ENCODE measurements around the gene CCDC18.

The CCDC18 gene

DNA sequence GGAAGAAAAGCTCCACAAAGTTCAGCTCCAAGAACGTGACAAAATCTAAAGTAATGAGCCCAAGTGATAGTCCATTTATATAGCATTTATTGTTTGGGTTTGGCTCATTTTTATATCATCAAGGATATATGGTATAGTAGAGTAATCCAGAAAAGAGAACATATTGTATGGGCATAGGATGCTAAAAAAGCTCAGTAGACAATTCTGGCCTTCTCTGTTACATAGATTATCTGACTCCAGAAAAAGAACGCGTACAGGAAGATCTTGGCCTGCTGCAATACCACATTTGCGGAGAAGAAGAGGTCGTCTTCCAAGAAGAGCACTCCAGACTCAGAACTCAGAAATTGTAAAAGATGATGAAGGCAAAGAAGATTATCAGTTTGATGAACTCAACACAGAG is 44.1 kb upstream of the CCDC18 start:
- no peaks in the 10 kb centered on the region for H3K4me1 ChIP-seq (ENCODE audit: control insufficient read depth, insufficient read depth, low read length)
- ChIA-PET POLR2A (no interaction called here), CTCF (no interaction called here)
- H3K9me3 ChIP-seq (ENCODE audit: control insufficient read depth, insufficient read depth, low read depth, low read length), result no peaks in the 10 kb centered on the region
- H3K4me3 ChIP-seq (ENCODE audit: low read depth, low read length), result no peak overlapping the region
- TF ChIP-seq OSR2 (tag by site-specific recombination; IDR thresholded peaks at IDR 0.05) (no peak), ZNF514 (tag by site-specific recombination; IDR thresholded peaks at IDR 0.05) (no peak), ZBTB20 (tag by site-specific recombination; IDR thresholded peaks at IDR 0.05) (no peak), ZNF266 (tag by site-specific recombination; IDR thresholded peaks at IDR 0.05; ENCODE audit: low read depth) (no peak), ZNF473 (tag by site-specific recombination; IDR thresholded peaks at IDR 0.05) (no peak), ZBTB7A (tag by site-specific recombination; IDR thresholded peaks at IDR 0.05; ENCODE audit: low read depth) (no peak), ZNF366 (tag by site-specific recombination; conservative IDR thresholded peaks at IDR 0.05) (no peak), ZXDB (tag by site-specific recombination; IDR thresholded peaks at IDR 0.05) (no peak), ZNF175 (tag by site-specific recombination; IDR thresholded peaks at IDR 0.05) (no peak), SP2 (tag by site-specific recombination; IDR thresholded peaks at IDR 0.05) (no peak)
- TF ChIP-seq, protein P1, sequence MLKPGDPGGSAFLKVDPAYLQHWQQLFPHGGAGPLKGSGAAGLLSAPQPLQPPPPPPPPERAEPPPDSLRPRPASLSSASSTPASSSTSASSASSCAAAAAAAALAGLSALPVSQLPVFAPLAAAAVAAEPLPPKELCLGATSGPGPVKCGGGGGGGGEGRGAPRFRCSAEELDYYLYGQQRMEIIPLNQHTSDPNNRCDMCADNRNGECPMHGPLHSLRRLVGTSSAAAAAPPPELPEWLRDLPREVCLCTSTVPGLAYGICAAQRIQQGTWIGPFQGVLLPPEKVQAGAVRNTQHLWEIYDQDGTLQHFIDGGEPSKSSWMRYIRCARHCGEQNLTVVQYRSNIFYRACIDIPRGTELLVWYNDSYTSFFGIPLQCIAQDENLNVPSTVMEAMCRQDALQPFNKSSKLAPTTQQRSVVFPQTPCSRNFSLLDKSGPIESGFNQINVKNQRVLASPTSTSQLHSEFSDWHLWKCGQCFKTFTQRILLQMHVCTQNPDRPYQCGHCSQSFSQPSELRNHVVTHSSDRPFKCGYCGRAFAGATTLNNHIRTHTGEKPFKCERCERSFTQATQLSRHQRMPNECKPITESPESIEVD (tag by site-specific recombination; IDR thresholded peaks at IDR 0.05), result no peak
- TF ChIP-seq, protein P2, sequence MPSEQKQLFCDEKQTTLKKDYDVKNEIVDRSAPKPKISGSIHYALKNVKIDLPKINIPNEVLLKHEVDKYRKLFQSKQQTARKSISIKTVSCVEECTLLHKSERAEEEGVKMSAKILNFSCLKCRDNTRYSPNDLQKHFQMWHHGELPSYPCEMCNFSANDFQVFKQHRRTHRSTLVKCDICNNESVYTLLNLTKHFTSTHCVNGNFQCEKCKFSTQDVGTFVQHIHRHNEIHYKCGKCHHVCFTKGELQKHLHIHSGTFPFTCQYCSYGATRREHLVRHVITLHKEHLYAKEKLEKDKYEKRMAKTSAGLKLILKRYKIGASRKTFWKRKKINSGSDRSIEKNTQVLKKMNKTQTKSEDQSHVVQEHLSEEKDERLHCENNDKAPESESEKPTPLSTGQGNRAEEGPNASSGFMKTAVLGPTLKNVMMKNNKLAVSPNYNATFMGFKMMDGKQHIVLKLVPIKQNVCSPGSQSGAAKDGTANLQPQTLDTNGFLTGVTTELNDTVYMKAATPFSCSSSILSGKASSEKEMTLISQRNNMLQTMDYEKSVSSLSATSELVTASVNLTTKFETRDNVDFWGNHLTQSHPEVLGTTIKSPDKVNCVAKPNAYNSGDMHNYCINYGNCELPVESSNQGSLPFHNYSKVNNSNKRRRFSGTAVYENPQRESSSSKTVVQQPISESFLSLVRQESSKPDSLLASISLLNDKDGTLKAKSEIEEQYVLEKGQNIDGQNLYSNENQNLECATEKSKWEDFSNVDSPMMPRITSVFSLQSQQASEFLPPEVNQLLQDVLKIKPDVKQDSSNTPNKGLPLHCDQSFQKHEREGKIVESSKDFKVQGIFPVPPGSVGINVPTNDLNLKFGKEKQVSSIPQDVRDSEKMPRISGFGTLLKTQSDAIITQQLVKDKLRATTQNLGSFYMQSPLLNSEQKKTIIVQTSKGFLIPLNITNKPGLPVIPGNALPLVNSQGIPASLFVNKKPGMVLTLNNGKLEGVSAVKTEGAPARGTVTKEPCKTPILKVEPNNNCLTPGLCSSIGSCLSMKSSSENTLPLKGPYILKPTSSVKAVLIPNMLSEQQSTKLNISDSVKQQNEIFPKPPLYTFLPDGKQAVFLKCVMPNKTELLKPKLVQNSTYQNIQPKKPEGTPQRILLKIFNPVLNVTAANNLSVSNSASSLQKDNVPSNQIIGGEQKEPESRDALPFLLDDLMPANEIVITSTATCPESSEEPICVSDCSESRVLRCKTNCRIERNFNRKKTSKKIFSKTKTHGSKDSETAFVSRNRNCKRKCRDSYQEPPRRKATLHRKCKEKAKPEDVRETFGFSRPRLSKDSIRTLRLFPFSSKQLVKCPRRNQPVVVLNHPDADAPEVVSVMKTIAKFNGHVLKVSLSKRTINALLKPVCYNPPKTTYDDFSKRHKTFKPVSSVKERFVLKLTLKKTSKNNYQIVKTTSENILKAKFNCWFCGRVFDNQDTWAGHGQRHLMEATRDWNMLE (tag by site-specific recombination; conservative IDR thresholded peaks at IDR 0.05; ENCODE audit: low read depth), result no peak
- TF ChIP-seq, protein P3, sequence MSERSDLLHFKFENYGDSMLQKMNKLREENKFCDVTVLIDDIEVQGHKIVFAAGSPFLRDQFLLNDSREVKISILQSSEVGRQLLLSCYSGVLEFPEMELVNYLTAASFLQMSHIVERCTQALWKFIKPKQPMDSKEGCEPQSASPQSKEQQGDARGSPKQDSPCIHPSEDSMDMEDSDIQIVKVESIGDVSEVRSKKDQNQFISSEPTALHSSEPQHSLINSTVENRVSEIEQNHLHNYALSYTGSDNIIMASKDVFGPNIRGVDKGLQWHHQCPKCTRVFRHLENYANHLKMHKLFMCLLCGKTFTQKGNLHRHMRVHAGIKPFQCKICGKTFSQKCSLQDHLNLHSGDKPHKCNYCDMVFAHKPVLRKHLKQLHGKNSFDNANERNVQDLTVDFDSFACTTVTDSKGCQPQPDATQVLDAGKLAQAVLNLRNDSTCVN (tag by site-specific recombination; optimal IDR thresholded peaks at IDR 0.05), result no peak
- TF ChIP-seq, protein P4, sequence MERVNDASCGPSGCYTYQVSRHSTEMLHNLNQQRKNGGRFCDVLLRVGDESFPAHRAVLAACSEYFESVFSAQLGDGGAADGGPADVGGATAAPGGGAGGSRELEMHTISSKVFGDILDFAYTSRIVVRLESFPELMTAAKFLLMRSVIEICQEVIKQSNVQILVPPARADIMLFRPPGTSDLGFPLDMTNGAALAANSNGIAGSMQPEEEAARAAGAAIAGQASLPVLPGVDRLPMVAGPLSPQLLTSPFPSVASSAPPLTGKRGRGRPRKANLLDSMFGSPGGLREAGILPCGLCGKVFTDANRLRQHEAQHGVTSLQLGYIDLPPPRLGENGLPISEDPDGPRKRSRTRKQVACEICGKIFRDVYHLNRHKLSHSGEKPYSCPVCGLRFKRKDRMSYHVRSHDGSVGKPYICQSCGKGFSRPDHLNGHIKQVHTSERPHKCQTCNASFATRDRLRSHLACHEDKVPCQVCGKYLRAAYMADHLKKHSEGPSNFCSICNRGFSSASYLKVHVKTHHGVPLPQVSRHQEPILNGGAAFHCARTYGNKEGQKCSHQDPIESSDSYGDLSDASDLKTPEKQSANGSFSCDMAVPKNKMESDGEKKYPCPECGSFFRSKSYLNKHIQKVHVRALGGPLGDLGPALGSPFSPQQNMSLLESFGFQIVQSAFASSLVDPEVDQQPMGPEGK (tag by site-specific recombination; IDR thresholded peaks at IDR 0.05), result no peak
- peaks cover 39 to 78% of the 10 kb centered on the region in 2 experiments for H3K36me3 ChIP-seq (ENCODE audit: control insufficient read depth in 2 of 2, insufficient read depth in 1 of 2, low read length in 2 of 2)
- no peak overlapping the region for H3K27ac ChIP-seq (ENCODE audit: extremely low read depth, low read depth, low read length)

DNA sequence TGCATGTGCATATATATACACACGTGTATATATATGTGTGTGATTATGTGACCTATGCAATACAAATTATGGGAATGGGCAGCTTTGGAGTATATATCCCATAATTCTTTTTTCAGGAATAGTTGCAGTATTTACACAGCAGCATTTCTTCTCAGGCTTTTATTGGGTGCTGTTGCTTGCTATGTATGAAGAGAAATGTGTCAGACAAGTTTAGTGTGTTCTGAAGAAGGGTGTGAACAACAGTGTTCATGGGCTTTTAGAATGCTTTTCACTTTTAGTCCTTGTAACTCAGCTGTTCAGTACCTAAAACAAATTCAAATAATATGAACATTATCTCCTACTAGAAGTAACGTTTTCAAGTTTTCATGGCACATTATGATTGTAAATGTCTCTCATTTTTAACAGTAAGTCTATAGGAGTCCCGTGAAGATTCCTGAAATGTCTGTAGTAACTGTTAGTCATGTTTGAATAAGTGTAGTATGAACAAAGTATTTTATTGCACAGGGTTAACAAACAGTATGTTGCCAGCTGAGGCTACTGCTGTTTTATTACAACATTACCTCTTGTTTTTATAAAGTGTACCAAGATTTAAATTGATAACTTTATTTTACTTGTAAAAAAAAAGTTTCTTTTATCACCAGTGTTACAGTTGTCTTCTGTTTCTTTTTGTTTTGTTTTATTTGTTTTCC is 42.8 kb upstream of the CCDC18 start:
- Histone ChIP-seq H3K4me3 (ENCODE audit: low read depth, low read length) (no peak overlapping the region), H3K36me3 (ENCODE audit: control insufficient read depth in 2 of 2, insufficient read depth in 1 of 2, low read length in 2 of 2) (peaks cover 39 to 73% of the 10 kb centered on the region in 2 experiments), H3K9me3 (ENCODE audit: control insufficient read depth, insufficient read depth, low read depth, low read length) (no peaks in the 10 kb centered on the region), H3K4me1 (ENCODE audit: control insufficient read depth, insufficient read depth, low read length) (no peaks in the 10 kb centered on the region), H3K27ac (ENCODE audit: extremely low read depth, low read depth, low read length) (no peak overlapping the region)
- CTCF ChIA-PET, result interaction anchor here (0.6 kb wide), 1 partner anchor 217 kb away, joined by 3 read pairs; no protein-coding TSS in a partner anchor
- POLR2A ChIA-PET, result interaction anchor here (0.6 kb wide), 1 partner anchor 34 kb away, joined by 4 read pairs; no protein-coding TSS in a partner anchor
- no peak for TF ChIP-seq MYNN (tag by site-specific recombination; IDR thresholded peaks at IDR 0.05; ENCODE audit: borderline replicate concordance)
- no peak for TF ChIP-seq SP7 (tag by site-specific recombination; IDR thresholded peaks at IDR 0.05)
- TF ChIP-seq, protein P5, sequence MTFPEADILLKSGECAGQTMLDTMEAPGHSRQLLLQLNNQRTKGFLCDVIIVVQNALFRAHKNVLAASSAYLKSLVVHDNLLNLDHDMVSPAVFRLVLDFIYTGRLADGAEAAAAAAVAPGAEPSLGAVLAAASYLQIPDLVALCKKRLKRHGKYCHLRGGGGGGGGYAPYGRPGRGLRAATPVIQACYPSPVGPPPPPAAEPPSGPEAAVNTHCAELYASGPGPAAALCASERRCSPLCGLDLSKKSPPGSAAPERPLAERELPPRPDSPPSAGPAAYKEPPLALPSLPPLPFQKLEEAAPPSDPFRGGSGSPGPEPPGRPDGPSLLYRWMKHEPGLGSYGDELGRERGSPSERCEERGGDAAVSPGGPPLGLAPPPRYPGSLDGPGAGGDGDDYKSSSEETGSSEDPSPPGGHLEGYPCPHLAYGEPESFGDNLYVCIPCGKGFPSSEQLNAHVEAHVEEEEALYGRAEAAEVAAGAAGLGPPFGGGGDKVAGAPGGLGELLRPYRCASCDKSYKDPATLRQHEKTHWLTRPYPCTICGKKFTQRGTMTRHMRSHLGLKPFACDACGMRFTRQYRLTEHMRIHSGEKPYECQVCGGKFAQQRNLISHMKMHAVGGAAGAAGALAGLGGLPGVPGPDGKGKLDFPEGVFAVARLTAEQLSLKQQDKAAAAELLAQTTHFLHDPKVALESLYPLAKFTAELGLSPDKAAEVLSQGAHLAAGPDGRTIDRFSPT (tag by site-specific recombination; IDR thresholded peaks at IDR 0.05), result no peak
- TF ChIP-seq, protein P6, sequence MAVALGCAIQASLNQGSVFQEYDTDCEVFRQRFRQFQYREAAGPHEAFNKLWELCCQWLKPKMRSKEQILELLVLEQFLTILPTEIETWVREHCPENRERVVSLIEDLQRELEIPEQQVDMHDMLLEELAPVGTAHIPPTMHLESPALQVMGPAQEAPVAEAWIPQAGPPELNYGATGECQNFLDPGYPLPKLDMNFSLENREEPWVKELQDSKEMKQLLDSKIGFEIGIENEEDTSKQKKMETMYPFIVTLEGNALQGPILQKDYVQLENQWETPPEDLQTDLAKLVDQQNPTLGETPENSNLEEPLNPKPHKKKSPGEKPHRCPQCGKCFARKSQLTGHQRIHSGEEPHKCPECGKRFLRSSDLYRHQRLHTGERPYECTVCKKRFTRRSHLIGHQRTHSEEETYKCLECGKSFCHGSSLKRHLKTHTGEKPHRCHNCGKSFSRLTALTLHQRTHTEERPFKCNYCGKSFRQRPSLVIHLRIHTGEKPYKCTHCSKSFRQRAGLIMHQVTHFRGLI (tag by site-specific recombination; IDR thresholded peaks at IDR 0.05), result no peak
- no peak for TF ChIP-seq ZNF701 (tag by site-specific recombination; IDR thresholded peaks at IDR 0.05)
- no peak for TF ChIP-seq ZNF174 (tag by site-specific recombination; IDR thresholded peaks at IDR 0.05)
- no peak for TF ChIP-seq ZNF792 (tag by site-specific recombination; IDR thresholded peaks at IDR 0.05)
